OCI-LY1 (cell line): Measurements from ENCODE around the gene LTBP1.

ENCODE experiments used
- EZH2 ChIP-seq: fragments of 200-600 bp; sonication (generic), shearing (Covaris generic); IDR thresholded peaks from 2 replicates; pipeline ENCODE4 v1.8.0; 2017; ENCODE audit warnings: borderline replicate concordance, mixed run types, mild to moderate bottlenecking, antibody characterized with exemption, low read length, moderate library complexity, mixed read lengths
- TF ChIP-seq, protein P1 (sequence below): fragments of 200-600 bp; sonication (generic), shearing (Covaris generic); IDR thresholded peaks from 2 replicates; pipeline ENCODE4 v1.5.1; 2017; ENCODE audit warnings: mild to moderate bottlenecking, antibody characterized with exemption, low read length, moderate library complexity, mixed read lengths

DNA sequence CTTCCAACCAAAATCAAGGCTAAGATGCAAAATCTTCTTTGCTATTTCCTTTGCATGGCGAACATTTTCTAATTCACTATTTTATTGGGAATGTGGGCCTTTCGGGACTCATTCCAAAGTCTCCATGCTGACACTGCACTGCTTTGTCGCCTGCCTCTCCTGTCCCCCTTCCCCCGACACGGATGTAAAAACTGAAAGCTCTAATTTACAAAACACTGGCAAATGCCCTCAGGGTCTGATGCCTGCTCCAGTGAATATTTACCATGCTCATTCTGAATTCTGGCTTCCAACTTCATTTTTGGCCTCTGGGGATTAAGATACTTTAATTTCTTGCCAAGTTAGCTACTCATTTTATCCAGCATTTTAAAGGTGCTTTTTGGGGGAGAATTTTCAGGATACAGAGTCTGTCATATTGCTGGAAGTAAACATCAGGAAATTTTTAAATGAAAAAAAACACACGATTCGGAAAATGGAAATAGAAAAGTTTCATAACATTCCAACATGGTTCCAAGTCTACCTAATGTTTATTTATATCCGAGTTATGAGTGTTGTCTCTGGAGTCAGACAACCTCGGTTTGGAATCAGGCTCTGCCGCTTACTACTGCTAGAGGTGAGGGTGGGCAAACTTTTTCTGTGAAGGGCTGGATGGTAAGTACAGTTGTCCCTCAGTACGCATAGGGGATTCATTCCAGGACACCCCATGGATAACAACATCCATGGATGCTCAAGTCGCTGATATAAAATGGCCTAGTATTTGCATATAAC, 14.6 kb upstream of the LTBP1 start:
- no peak for TF ChIP-seq EZH2
- TF ChIP-seq, protein P1, sequence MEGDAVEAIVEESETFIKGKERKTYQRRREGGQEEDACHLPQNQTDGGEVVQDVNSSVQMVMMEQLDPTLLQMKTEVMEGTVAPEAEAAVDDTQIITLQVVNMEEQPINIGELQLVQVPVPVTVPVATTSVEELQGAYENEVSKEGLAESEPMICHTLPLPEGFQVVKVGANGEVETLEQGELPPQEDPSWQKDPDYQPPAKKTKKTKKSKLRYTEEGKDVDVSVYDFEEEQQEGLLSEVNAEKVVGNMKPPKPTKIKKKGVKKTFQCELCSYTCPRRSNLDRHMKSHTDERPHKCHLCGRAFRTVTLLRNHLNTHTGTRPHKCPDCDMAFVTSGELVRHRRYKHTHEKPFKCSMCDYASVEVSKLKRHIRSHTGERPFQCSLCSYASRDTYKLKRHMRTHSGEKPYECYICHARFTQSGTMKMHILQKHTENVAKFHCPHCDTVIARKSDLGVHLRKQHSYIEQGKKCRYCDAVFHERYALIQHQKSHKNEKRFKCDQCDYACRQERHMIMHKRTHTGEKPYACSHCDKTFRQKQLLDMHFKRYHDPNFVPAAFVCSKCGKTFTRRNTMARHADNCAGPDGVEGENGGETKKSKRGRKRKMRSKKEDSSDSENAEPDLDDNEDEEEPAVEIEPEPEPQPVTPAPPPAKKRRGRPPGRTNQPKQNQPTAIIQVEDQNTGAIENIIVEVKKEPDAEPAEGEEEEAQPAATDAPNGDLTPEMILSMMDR = no peak
